NCI-H1092 (cell line): Measurements from ENCODE around the gene CYBC1.

Source experiments
- DNase-seq: peaks from one replicate; lab custom pipeline; 2025; lab: John Stamatoyannopoulos, UW

Gene CYBC1

DNA sequence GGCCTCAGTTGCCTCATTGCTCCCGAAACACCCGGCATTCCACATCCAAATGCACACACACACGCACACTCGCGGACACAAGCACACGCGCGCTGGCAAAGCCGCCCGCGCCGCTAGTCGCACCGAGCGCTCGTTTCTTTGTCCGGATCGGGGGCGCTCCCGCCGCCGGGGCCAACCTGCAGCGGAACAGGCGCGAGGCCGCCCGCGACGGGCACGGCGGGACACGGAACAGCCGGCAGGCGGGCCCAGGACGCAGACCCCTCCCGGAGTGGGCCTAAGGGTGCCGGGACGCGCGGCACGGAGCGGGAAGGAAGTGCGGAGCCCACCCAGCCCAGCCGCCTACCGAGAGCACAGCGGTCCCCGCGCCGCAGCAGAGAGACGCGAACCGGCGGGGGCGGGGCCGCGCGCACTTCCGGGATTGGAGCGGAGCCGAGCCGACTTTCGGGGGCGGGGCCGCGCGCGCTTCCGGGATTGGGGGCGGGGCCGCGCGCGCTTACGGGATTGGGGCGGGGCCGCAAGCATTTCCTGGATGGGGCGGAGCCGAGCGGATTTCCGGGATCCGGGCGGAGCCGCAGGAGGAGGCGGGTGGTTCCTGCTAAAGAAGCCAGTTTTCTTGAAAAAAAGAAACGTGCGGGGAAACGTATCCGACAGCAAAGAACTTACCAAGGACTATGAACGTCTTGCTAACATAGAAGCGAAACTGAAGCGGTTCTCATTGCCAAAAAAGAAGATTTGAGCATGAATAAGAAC is at the start of gene CYBC1:
Gene CYBC1 (minus strand): TSS at position 396 of the 750 bp plus-strand sequence. CDS start 1,498 bp downstream, outside the sequence.
- DNase-seq, result peak; percentile 86

GRCh38 chr17:82497483-82498405 is 47.2 kb upstream of the CYBC1 start:
- DNase-seq, result no peak

DNA sequence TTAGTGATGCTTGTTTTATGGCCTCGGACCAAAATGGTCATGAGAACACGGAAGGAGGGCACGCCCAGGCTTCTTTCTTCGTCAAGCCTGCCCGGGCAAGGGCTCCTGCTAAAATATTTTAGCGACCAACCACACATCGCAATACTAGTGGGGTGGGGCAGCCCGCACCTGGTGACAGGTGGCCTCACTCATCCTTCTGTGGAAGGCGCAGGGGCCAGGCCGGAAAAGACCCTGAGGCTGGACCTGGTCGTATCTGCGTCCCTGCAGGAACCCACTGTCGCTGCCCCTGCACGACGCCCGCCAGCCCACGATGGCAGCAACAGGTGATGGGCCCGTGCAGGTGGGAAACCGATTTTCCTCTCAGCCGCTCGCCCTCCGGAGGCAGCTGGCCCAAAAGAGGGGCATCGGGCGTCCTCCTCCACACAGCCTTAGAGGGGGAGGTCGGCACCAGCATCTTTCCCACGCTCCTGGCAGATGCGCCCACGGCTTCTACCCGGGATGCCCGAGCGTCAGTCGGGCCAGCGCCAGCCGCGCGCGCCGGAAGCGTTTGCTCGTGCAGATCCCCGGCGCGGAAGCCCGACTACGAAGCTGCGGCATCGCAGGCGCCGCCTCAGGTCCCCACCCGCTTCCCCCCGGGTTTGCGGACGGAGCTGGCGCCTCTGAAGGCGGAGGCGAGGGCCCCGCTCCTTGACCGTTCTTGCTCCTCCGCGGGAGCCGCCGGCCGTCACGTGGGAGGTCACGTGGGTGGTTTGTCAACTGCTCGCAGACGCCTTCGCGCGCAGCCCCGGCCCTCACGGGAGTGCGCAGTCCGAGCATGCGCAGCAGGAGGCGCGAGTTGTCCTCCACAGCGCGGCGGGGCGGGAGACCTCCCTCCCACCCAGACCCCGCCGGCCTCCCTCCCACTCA is 46.2 kb upstream of the CYBC1 start:
- DNase-seq, result peak; percentile 89

DNA sequence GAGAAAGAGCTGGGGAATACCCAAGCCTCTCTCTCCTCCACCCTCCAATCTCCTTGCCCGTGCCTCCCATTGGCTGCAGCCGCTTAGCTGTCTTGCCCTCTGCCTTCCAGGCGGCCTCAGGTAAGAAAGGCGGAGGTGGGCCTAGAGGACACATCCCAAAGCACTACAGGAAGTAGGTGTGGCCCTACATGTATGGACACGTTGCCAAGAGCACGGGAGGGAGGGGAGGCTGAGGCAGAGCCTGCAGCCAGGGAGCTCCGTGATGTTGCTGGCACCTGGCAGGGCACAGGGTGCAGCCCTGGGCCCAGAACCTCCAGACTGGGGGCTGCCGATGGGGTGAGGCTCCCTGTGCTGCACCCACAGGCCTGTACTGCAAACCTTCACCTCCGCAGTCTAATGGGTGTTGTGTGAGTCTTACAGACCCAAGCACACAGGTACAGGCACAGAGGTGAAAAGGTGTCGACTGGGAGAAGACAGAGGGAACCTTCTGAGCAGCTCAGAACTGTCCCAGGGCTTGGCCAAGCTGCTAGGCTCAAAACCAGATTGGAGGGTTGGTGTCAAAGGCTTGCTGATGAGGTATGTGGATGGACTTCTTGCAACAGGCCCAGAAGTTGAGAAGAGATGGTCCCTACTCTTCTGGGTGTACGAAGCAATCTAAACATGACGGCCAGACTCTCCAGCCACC is 45.4 kb upstream of the CYBC1 start:
- no peak for DNase-seq

GRCh38 chr17:82494236-82495055 is 43.9 kb upstream of the CYBC1 start:
- DNase-seq, result peak; percentile 93

- no peak for DNase-seq
Measured at GRCh38 chr17:82493226-82493781, 42.8 kb upstream of the CYBC1 start.

DNA sequence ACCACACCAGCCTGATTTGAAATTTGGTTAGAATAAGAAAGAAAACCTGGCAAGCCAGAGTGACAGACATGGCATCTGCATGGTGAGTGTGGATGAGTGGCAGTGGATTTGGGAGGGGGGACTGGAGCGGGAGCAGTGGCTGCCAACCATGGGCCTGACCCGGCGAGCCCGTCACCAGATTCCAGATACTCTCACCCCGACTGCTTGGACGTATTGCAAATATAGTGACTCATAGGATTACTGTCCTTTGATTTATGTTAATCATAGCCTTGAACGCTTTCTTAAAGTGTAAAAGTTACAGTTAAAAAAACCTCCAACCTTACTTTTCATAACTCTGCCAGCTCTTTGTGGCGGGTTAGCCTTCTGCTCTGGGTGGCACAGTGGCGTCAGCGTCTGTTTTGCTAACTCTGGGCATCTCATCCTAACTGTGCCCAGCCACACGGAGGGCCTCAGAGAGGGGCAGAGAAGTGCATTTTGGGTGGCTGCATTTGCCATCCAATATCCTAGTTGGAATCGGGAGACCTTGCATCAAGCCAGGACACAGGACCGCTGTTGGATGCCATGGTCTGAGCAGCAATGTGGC is 42.2 kb upstream of the CYBC1 start:
- no peak for DNase-seq

- DNase-seq, result no peak
Measured at GRCh38 chr17:82491533-82491932, 41.0 kb upstream of the CYBC1 start.

- DNase-seq, result no peak
Measured at GRCh38 chr17:82491196-82491530, 40.6 kb upstream of the CYBC1 start.

DNA sequence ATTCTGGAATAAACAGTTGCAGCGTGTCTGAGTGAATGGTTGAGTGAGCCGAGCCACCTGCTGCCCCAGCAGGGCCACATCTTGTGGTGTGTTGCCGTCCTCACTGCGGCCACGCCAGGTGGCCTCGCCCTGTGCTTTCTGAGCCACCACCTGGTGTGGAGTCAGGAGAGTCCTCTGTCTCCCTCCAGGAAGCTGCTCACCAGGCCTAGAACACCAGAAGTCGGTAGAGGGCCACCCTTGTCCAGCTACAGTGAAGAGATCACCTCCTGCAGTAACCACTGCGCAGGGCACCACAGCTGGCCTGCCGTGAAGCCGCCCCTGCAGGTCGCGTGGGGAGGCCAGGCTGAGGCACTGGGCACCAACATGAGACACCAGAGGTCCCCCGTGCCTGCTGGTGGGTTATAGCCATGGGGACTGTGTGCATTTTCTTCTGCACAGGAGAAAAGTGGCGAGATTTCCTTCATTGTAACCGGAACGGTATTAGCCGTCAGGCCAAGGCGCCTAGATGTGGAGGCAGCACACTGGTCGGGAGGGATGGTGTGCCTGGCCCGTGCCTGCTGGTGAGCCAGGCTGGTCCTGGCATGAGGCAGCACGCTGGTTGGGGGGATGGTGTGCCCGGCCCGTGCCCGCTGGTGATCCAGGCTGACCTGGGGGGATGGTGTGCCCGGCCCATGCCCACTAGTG is 40.1 kb upstream of the CYBC1 start:
- DNase-seq, result no peak

- DNase-seq, result no peak
Measured at GRCh38 chr17:82489851-82490511, 39.4 kb upstream of the CYBC1 start.

GRCh38 chr17:82489117-82489516 is 38.6 kb upstream of the CYBC1 start:
- no peak for DNase-seq

GRCh38 chr17:82487910-82488309 is 37.4 kb upstream of the CYBC1 start:
- no peak for DNase-seq

DNA sequence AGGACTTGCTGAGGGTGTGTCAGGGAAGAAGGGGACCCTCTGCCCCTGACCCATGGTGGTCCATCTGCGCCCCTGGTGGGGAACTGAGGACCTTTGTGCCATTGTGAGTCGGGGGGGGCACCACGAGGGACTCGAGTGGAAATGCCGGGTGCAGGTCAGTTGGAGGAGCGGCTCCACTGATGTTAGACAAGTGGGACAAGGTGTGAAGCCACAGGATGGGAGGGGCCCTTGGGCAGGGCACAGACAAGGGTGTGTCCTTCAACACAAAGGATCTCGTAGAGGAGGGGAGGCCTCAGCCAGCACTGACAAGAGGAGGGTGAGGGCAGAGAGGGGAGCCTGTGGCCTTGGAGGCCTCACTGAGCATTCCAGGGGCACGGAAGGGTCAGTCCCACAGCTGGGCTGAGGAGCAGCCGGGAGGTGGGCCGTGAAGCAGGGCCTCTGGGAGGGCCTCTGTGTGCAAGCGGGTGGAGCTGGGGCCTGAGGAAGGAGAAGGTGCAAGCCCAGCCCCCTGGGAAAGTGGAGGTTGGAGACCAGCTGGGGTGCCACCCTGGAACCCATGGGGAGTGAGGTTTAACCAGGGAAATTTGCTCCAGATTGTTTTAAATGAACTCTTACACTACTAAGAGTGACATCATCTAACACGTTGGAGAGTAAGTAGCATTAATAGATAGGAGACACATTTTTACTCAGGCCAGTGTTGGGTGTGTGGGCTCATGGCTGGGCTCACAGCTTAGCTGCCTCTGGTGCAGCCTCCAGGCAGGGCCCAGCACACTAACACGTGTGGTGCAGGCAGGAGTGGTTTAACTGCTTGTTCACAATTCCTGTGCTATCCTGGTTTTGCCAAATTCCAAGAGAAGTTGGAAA is 35.9 kb upstream of the CYBC1 start:
- no peak for DNase-seq

DNA sequence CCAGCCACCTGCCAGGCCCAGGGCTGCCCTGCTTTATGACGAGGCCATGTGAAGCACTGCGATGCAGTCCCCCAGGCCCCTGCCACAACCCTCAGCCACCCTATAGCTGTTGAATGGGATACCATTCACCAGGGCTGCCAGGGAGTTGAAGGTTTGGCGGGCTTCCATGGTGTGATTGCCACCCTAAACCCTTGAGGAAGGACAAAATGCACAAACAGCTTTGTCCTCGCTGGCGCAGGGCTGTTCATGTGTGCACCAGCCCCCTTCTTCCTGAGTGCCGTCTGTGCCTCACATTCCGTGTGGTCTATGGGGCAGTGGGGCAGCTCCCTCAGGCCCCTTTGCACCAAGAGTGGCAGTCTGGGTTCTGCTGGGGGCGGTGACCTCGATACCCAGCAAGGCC is 33.3 kb upstream of the CYBC1 start:
- no peak for DNase-seq

DNA sequence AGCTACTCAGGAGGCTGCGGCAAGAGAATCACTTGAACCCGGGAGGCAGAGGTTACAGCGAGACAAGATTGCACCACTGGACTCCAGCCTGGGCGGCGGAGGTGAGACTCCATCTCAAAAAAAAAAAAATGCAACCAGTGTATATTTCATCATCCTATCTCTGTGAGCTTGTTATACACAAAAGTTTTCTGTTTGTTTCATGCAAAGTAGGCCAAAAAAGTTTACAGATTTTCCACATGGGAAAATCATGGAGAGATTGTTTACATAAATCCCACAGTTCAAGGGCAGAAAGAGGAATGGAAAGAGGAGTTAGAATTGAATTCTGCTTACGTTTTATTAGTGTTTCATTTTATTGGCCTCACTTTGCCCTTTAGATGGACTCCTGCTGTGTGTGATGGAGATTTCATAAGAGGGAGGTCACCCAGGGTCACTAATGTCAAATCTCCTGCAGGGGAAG is 32.7 kb upstream of the CYBC1 start:
- DNase-seq, result no peak

DNA sequence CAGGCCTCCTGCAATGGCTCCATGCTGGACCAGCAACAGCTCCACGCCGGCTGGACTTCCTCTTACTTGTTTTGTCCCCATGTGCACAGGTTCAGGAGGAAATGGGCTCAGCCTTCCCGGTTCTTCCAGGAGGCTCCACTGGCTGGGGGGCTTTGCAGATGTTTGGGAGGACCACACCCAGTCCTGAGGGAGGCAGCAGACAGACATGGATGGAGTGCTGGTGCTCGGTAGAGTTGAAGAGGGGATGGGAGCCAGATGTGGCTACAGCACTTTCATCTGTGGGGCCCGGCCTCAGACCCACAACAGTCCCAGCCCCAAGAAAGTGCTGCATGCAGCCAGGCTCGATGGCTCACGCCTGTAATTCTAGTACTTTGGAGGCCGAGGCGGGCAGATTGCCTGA is 29.8 kb upstream of the CYBC1 start:
- no peak for DNase-seq

DNA sequence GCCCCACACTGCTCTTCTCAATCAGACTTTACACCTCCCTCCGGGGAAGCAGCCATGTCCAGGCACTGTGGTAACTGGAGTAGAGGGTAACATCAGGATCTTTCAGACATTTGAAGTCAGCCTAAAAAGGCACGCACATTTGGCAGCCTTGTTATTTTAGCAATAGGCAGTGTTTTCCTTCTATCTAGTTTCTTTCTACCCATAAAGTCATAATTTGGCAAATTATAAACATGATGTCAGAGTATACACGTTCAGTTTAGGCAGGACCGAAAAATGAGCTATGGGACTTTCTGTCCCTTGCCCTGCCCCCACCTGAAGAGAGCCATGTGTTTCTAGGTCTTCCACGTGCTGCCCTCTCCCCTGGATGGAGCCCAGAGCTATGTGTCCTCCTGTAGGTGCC is 29.1 kb upstream of the CYBC1 start:
- no peak for DNase-seq
